Stimulated activated CD4-positive, alpha-beta T cell treated with anti-CD3 and anti-CD28 coated beads, Interleukin-1b, Interleukin-23, amount 100 ng/mL, for 48 hours (primary cell): Measurements from ENCODE around the gene ABCC8.

Experiments
- DNase-seq: peaks from one replicate; pipeline ENCODE4 v3.0.0-alpha.2; 2020

ABCC8 gene

DNA sequence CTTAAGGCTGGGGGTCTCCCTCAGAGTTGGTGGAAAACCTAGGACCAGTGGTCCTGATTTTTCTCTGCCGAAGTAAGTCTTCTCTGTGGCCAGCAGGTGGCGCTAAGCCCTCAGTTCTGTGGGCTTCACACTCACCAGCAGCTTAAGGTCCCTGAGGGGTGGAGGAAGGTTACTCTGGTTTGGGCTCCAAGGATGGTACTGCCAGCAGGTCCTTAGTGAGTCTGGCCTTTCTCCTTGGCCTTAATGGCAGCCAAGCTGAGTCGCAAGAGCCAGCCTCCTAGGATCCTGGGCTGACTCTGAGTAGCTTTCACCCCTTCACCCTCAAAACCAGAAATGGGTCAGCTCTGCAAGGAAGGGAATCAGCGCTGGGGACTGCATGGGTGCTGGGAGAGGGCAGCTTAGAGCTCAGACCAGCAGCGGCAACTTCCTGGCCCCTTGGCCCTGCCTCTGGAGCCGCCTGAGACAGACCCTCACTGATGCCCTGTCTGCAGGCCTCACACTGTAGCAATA lies 92.6 kb downstream of the ABCC8 start:
- peak; percentile 77 for DNase-seq

DNA sequence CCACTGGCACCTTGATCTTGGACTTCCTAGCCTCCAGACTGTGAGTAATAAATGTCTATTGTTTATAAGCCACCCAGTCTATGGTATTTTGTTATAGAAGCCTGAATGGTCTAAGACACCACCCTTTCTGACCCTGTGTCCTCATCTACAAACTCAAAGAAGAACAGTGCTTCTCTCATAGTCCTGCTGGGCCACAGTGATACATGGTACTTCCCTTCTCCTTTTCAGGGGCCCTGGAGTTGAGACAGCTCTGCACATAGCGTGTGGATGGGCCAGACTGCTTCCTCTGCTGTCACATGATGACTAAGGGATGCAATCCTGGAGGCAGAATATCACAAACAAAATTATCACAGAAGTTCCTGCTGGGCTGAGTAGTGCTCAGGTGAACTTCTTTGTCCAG lies 93.2 kb downstream of the ABCC8 start:
- no peak for DNase-seq

DNA sequence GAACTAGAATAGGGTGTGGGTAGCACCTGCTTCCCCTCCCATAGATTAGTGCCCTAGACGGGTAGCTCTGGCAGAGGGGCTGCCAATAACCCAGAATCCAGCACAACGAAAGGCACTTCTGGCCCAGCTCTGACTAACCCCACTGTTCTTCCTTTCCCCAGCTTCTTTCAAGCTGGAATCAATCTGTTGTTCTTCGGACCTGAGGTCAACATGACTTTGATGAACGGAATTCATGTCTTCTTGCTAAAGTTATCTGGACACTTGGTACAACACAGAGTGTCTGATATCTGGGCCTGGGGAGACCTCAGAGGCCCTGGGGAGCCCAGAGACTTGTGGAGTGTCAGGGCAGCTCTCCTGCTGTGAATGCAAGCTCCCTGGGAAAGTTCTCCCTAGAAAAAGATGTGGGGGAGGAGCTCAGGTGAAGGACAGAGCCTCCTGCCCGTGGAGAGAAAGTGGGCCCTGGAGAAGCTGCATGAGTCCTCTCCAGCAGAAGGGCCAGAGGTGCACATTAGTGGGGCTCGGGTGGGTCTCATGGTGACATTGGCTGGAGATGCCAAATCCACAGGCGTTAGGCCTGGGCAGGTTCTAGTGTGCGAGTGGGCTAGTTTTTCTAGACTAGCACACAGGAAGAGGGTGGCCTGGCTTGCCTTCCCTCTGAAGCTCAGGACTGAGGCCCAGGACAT lies 94.5 kb downstream of the ABCC8 start:
- no peak for DNase-seq

DNA sequence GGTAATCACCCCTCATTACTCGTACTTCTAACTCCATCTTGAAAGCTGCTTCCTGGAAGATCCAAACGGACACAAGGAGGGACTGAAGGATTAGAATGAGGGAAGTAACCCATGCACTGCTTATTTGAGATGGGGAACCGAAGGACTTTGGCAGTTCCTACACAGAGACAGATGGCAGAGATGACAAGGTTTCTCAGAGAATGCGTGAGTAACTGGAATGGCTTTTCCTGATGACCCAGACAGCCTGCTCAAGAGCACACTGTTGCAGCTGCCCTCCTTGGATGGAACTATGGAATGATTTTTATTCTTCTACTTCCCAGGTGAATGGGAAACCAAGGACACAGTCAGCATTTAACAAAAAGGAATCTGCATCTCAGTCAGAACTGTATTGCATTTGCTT lies 95.5 kb downstream of the ABCC8 start:
- DNase-seq, result no peak

DNA sequence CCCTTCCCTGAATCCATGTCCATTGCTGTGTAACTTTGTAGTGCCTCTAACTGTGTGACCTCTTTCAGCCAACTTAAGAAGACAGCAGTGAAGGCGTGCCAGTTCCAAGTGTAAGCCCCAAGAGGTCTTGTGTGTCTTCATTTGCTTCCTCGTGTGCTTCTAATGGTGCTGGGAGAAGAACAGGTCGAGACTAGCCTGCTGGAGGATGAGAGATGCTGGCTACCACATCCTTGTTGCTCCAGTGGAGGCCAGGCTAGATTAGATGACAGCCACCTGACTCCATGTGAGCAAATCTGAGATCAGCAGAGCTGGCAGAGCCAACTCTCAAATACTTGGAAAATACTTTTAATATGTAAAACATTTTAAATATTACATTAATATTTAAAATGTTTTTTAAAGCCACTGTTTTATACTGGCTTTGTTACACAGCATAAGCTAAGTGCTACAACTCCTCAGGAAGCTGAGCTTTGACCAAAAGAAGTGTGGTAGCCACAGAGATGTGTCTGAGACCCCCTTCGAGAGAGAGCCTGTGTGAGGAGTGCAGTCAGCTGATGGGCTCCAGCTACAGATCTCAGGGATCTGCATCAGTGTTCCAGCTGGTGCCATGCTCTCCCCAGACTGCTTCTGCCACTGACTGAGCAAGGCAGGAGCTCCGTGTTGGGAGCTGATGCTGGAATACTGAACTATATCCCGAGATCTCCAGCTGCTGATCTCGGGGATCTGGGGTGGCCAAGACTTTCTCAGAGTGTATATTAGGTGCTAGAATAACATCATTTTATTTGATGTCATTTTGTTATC lies 97.1 kb downstream of the ABCC8 start:
- DNase-seq, result no peak

DNA sequence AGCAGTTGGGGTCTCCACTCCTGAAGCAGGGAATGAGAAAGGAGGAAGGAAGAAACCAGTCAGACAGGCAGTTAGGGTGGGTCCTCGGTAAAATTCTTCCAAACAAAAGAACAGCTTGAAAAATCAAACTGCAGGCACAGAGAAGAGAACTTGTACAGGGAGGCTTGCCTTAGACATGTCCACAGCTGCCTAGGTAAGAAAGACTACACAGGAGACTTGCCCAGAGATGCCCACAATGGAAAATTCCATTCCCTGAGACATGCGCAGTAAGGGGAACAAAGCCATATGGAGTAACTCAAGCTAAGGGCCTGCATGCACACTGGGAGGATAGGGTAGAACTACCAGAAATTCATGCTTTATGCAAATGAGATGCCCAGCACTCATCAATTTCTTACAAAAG lies 98.0 kb downstream of the ABCC8 start:
- no peak for DNase-seq

DNA sequence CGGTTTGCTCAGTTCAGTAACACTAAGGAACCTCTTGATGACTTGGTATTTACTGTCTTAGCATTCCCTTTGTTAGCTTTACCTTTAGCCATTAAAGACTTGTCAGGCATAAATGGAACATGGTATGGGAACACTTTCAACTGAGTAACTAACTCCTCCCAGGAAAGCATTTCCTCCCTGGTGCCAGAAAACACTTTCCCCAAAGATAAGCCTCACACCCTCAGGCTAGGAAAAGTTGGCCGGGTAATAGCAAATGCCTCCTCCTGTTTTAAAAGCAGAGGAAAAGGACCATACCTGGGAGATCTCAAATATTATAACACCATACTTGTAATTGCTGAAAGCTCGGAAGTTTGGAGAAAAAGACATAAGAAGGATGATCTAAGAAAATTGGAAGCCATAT lies 100.2 kb downstream of the ABCC8 start:
- no peak for DNase-seq

DNA sequence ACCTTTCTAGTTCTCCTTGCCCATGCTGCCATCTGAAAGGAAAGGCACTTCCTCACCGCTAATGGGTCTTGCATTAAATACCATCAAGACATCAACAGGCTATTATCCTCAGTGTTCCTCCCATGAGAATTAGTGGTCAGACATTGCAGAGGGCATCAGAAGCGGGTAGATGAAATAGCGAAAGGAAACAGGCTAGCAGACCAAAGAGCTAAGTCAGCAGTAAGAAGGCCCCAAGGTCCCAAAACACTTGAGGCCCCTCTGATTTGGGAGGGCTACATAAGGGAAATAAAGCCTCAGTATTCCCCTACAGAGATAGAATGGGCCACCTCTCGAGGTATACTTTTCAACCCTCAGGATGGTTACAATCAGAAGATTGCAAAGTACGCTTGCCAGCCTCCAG lies 101.1 kb downstream of the ABCC8 start:
- DNase-seq, result no peak

DNA sequence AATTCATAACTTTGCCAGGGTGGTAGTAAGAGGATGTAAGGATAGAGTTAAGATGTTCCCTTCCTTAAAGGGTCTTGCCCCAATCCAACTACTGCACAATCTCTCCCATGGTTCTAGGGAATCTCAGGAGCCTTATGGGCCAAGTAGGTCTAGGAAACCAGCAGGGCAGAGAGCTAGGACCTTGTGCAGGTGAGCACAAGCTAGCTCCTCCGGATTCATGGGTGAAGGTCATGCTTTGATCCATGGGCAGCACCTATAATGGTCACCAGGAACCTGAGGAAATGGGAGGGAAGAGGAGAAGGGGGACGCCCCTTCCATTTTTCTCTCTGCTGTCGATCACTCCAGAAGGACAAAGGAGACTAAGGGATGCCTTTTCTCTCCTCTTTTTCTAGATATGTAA lies 105.0 kb downstream of the ABCC8 start:
- DNase-seq, result no peak

DNA sequence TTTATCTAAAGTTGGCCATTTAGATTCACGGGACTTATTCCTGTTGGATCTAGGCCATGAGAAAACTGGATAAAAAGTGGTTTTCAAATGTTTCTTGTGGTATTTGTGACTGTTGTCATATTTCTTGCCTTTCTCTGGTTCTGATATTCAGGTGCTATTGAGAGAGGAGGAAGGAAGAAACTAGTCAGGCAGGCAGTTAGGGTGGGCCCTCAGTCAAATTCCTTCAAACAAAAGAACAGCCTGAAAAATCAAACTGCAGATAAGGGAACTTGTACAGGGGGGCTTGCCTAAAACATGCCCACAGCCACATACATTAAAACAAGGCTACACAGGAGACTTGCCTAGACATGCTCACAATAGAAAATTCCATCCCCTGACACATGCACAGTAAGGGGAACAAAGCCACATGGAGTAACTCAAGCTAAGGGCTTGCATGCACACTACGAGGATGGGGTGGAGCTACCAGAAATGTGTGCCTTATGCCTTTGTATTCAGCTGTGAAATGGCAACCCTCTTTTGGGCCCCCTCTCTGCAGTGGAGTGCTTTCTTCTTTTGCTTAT lies 106.9 kb downstream of the ABCC8 start:
- no peak for DNase-seq

DNA sequence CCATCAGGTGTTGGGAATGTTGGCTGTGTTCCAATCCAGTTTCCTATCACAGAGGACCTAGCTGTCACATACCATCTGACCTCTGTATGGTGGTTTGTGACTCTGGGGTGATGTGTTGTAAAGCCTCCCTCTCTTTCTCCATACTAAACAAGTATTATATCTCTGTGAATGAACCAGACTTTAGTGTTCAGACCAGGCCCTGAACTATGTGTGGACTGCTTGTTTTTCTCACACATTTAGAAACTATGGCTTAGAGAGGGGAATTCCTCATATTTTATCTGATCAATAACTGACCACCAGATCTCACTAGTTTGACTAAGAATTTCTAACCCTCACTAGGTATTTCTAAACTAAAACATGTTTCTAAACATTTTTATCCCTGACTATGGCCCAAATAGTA lies 107.6 kb downstream of the ABCC8 start:
- DNase-seq, result no peak

DNA sequence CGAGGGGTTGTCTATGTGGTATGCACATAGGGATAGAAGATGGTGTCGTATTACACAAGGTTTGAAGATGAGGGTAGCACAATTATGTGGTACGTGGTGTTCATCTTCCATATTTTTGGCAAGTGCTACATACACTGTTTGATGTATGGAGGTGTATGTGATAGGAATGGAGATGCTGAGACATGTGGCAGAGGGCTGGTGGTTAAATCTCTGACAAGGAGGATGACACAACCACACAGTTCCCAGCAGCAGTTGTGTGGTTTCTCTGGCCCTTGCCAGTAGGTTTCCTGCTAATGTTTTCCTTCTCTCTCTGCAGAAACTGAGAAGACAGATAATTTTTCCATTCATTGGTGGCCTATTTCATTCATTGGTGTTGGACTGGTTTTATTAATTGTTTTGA lies 108.1 kb downstream of the ABCC8 start:
- no peak for DNase-seq

DNA sequence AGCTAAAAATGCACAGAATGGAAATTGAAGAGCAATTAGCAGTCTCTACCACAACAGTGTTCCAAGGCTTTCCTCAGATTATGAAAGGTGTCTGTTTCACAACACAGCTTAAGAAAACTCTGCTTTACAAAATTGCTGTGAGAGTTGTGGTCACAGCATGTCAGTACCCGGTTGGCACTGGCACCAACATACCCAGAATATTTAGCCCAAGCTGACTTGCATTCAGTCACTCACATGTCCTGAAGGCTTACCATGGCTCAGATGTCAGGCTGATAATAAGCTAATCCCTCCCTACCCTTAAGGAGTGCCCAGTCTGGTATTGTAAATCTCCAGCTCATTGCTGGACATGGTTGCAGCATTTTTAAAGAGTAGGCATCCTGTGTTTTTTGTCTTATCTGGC lies 110.2 kb downstream of the ABCC8 start:
- no peak for DNase-seq

DNA sequence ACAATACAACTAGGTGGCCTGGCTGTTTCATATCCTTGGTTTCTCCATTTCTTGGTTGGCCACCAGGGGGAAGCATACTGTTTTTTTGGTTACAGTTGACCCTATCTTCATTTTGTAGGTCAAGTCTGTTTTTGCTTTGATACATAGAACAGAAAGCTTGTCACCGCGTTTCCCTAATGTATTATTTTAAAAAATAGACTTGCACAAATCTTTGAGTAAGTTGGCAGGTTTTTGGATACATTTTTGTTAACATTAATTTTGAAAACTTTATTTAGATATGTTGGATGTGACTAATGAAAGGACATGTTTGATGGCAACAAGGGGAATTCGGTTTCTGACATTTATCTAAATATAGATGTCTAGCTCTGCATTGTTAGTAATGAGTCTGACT lies 122.0 kb downstream of the ABCC8 start:
- peak; percentile 57 for DNase-seq

DNA sequence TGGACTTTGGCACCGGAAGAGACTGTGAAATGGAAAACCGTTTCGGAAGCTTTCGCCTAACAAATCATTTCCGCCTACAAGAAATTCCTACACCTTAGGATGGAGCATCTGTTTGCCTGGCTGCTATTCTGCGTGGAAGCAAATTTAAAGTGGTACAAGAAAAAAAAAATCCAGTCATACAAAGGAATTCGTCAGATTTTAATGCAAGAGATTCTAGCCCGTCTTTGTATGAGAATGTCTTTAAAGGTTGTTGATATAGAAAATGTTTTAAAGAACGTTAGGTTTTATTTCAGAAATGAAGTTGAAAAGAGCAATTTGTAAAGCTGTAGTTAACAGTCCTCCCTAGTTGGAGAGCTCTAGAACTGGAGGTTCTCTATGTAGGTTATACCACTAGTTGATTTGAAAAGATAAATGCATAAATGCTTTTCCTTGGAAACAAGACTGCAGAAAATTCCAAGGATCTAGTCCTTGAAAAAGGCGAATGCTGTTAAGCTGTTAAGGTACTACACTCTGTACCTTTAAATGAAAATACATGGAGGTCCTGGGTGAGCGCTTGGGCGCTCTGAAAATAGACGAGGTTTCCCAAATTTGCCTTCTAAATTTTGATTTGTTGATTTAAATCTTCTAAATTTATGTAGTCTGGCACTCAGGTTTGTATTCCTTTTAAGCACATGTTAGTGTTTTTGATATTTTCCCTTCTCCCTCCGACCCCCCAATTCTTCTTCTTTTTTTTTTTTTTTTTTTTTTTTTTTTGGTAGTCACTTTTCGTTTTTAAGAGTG lies 122.6 kb downstream of the ABCC8 start:
- no peak for DNase-seq

DNA sequence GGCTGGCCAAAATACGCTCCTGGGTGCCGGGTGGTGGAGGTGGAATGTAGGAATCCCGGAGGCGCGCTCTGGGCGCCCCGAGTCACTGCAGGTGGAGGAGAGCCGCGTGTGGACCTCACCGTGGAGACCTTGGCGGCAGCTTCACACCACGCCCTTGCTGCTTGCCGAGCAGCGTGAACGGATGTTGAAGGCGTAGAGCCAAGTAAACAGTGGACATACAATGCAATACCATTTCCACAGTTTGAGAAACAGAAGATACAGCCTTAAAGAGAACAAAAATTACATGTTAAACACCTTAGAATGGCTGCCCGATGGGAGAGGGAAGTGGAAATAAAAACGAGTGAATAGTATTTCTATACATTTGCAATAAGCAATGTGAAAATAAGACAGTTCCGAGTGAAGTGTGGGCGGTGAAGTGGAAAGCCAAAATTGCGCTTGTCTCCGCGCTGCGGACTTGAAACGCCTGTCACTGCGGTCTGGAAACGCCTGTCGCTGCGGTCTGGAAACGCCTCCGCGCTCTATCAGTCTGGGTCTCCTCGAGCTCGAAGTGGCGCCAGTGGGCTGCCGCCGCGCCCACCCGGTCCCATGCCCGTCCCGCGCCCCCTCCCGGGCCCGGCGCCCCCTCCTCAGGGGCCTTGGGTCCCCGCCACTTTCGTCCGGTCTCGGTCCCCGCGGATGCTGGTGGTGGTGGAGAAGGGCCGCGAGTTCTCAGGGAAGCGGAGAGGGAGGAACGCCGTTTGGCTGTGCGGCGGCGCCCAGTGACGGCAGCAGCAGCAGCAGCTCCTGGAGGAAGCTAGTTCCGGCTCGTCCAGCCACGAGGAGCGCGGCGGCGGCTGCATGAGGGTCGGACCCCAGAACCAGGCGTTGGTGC lies 123.5 kb downstream of the ABCC8 start:
- DNase-seq, result peak; percentile 57

DNA sequence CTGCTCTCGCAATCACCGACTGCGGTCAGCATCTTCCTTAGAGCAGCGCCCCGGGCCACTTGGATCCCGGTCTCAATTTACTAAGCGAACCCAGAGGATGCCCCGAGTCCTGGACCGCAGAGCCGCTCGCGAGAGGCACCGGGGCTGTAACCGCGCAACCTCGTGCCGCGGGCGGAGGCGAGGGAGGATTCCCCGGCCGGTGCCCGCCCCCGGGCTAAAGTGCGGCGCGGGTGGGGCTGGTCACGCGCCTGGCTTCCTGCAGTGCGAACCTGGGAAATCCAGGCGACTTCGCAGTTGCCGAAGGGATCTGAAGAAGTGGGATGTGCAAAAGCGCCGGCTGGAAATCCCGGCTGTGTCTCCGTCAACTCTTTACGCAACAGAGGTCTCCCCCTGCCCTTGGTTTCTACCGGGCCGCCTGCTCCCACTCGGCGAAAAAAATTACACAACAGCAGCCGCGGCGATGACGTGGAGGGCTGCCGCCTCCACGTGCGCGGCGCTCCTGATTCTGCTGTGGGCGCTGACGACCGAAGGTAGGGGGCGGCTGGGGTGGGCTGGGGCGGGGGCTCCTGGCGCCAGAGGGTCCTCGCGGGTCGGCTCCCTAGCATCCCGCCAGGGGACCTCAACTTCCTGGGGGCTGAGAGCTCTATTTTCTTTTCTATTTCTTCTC lies 125.0 kb downstream of the ABCC8 start, which contains the start of gene NCR3LG1:
Gene NCR3LG1 (plus strand): TSS at position 291 of the 667 bp plus-strand sequence. CDS start 170 bp downstream, at position 461.
- DNase-seq, result peak; percentile 46

DNA sequence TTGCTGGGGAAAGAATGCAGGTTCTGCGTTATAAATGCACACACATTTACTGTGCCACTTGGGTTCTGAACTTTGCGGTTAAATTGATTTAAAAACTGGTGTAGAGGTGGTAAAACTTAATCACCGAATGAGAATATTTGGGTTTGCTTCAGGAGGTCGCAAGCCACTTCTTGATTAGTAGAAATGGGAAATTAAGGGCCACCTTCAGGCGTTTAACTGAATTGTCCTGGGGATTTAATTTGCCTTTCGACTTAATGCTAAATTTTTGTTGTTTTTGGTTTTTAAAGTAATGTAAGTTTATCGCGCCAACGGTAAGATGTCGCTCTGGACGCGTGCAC lies 125.5 kb downstream of the ABCC8 start:
- DNase-seq, result no peak

DNA sequence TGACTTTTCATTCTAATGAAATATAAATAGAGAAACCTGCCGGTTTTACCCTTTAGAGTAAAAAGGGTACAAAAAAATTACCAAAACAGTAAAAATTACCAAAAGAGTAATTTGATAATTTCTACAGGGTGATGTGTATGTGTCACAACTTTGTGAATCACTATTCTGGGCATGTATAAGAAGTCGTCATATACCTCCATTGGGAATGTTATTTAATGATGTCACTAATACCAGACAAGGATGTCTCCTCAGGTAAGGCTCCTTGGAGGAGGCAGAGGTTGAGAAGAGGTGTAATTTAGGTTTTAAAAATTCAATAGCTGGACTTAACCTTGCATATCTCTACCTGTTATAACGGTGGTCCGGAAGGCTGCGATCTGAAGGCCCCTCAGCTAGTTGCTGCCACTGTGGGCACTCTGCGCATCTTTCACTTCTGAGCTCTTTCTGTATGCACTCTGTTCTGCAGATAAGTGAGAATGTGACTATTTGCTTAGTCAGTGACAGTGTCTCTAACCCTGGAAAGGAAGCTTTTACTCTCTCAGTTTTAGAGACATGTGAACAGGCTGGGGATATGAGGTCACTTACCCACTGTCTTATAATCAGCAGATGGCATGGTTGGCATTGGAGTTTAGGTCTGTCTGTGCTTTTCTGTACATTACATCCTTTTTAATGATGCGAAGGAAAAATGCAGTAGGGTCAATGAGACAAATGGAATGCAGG lies 126.0 kb downstream of the ABCC8 start:
- DNase-seq, result no peak

DNA sequence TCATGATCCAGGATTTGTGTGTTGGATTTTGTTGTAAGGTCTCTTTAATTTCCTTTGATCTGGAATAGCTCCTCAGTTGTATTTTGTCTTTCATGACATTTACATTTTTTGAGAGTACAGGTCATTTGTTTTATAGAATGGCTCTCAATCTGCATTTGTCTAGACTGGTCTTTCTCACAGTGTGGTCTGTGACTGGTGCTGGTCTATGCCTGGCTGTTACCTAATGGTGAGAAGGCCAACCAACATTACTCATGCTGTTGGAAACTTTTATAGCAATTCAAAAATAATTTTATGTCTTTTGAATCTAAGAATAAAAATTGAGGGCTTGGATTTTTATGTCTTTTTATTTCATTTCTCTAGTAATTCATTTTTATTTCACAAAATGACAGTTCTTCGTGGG lies 129.0 kb downstream of the ABCC8 start:
- DNase-seq, result no peak

DNA sequence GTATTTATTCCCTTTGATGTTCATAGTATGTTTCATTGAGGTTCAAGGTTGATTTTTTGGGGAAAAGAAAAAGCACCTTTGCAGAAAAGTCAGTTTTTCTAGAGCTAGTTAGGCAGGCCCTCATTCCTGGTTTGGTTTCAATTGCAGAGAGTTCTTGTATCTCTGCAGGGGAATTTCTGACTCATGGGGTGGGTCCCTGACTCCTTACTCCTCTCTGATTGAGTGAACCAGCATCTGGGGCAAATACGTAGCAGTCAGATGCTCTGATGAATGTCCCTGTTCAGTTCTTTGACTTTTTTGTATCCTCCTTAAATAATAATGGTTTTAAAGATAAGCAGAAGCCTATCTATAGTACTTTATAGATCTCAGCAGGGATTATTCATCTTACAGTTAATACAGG lies 132.7 kb downstream of the ABCC8 start:
- peak; percentile 71 for DNase-seq
